Measurements from ENCODE around the gene RIMS1. TPM values are rescaled to one million over a fixed set of nuclear protein-coding genes. Genes with fewer than 3 reads are reported as not detected.

Gene RIMS1
- total and polyA plus RNA-seq, 4 donors = 0.09 to 0.17 TPM; not detected in 2

GRCh38 chr6:71852948-71853347, 33.4 kb upstream of the RIMS1 start:
- Histone ChIP-seq H3K27ac (ENCODE audit: low read depth in 1 of 2, low read length in 2 of 2) (no peak overlapping the region), H3K4me1 (ENCODE audit: control insufficient read depth in 4 of 4, insufficient read depth in 4 of 4, low read length in 3 of 4) (no peaks in the 10 kb centered on the region), H3K27me3 (ENCODE audit: control insufficient read depth in 4 of 4, insufficient read depth in 4 of 4, low read length in 3 of 4) (no peaks in the 10 kb centered on the region), H3K36me3 (ENCODE audit: control insufficient read depth in 4 of 4, insufficient read depth in 3 of 4, low read depth in 1 of 4, low read length in 3 of 4) (no peaks in the 10 kb centered on the region), H3K9ac (ENCODE audit: low read depth in 1 of 2, low read length in 2 of 2) (no peak overlapping the region), H3K4me3 (ENCODE audit: low read depth in 1 of 3, low read length in 3 of 3) (no peak overlapping the region), H3K9me3 (ENCODE audit: control insufficient read depth in 4 of 4, low read length in 3 of 4) (peaks cover 0 to 2% (median 0%) of the 10 kb centered on the region in 4 donors)
- 71% methylated on average over 3 of the region's 3 CpGs for whole genome bisulfite sequencing
- no peak for DNase-seq (ENCODE audit: low spot score)
- TF ChIP-seq TAF1 (conservative IDR thresholded peaks at IDR 0.05) (no peak), FOXA2 (IDR thresholded peaks at IDR 0.05) (no peak), HNF4G (IDR thresholded peaks at IDR 0.05) (no peak), EGR1 (IDR thresholded peaks at IDR 0.05; ENCODE audit: low read depth in 2 of 2) (no peak), SP1 (IDR thresholded peaks at IDR 0.05) (no peak)
- TF ChIP-seq, protein P1, sequence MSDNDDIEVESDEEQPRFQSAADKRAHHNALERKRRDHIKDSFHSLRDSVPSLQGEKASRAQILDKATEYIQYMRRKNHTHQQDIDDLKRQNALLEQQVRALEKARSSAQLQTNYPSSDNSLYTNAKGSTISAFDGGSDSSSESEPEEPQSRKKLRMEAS (IDR thresholded peaks at IDR 0.05) = no peak

- Histone ChIP-seq H3K27ac (ENCODE audit: low read depth in 1 of 2, low read length in 2 of 2) (no peak overlapping the region), H3K4me1 (ENCODE audit: control insufficient read depth in 4 of 4, insufficient read depth in 4 of 4, low read length in 3 of 4) (no peaks in the 10 kb centered on the region), H3K9ac (ENCODE audit: low read depth in 1 of 2, low read length in 2 of 2) (no peak overlapping the region), H3K36me3 (ENCODE audit: control insufficient read depth in 4 of 4, insufficient read depth in 3 of 4, low read depth in 1 of 4, low read length in 3 of 4) (no peaks in the 10 kb centered on the region), H3K4me3 (ENCODE audit: low read depth in 1 of 3, low read length in 3 of 3) (no peak overlapping the region), H3K9me3 (ENCODE audit: control insufficient read depth in 4 of 4, low read length in 3 of 4) (peaks cover 0 to 2% (median 0%) of the 10 kb centered on the region in 4 donors), H3K27me3 (ENCODE audit: control insufficient read depth in 4 of 4, insufficient read depth in 4 of 4, low read length in 3 of 4) (no peaks in the 10 kb centered on the region)
- TF ChIP-seq, protein P2, sequence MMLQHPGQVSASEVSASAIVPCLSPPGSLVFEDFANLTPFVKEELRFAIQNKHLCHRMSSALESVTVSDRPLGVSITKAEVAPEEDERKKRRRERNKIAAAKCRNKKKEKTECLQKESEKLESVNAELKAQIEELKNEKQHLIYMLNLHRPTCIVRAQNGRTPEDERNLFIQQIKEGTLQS (IDR thresholded peaks at IDR 0.05) = no peak
- TF ChIP-seq CTCF (IDR thresholded peaks at IDR 0.05; ENCODE audit: low read depth, low read length, missing input control) = no peak
- TF ChIP-seq ZBTB33 (IDR thresholded peaks at IDR 0.05) = no peak
- TF ChIP-seq FOXA2 (IDR thresholded peaks at IDR 0.05) = no peak
- TF ChIP-seq NR2F2 (IDR thresholded peaks at IDR 0.05) = no peak
- 49% methylated on average over 3 of the region's 3 CpGs for WGBS
- DNase-seq (ENCODE audit: low spot score) = no peak
Observed at GRCh38 chr6:71855406-71855805, 30.9 kb upstream of the RIMS1 start.

DNA sequence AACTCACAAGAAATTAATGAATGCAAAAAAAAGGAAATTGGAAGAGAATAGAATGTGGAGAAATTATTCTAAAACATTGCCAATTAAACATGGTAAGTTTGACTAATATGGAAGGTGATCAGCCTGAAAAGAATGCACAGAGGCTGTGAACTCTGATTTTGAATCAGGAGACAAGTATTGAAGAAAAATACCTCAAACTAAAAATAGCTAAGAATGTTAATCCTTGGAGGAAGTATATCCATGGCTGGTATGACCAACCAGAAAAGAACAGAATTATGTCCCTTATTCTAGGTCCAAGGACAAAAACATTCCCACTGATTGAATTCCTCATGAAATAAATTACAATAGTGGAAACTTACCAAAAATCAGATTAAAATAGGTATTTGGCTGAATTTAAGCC, 7.3 kb upstream of the RIMS1 start:
- no peak overlapping the region for H3K4me3 ChIP-seq (ENCODE audit: low read depth in 1 of 3, low read length in 3 of 3)
- TF ChIP-seq HNF4G (IDR thresholded peaks at IDR 0.05) (no peak), NR2F2 (IDR thresholded peaks at IDR 0.05) (no peak), FOXA2 (IDR thresholded peaks at IDR 0.05) (no peak), ZBTB33 (IDR thresholded peaks at IDR 0.05) (no peak), SP1 (IDR thresholded peaks at IDR 0.05) (no peak), GABPA (IDR thresholded peaks at IDR 0.05 in 1 of 2, conservative IDR thresholded peaks at IDR 0.05 in 1 of 2) (no peak), YY1 (IDR thresholded peaks at IDR 0.05) (no peak), RAD21 (IDR thresholded peaks at IDR 0.05) (no peak), EGR1 (IDR thresholded peaks at IDR 0.05; ENCODE audit: low read depth in 2 of 2) (no peak), HNF4A (conservative IDR thresholded peaks at IDR 0.05) (no peak), JUND (IDR thresholded peaks at IDR 0.05) (no peak), RXRA (IDR thresholded peaks at IDR 0.05) (no peak)
- TF ChIP-seq, protein P3, sequence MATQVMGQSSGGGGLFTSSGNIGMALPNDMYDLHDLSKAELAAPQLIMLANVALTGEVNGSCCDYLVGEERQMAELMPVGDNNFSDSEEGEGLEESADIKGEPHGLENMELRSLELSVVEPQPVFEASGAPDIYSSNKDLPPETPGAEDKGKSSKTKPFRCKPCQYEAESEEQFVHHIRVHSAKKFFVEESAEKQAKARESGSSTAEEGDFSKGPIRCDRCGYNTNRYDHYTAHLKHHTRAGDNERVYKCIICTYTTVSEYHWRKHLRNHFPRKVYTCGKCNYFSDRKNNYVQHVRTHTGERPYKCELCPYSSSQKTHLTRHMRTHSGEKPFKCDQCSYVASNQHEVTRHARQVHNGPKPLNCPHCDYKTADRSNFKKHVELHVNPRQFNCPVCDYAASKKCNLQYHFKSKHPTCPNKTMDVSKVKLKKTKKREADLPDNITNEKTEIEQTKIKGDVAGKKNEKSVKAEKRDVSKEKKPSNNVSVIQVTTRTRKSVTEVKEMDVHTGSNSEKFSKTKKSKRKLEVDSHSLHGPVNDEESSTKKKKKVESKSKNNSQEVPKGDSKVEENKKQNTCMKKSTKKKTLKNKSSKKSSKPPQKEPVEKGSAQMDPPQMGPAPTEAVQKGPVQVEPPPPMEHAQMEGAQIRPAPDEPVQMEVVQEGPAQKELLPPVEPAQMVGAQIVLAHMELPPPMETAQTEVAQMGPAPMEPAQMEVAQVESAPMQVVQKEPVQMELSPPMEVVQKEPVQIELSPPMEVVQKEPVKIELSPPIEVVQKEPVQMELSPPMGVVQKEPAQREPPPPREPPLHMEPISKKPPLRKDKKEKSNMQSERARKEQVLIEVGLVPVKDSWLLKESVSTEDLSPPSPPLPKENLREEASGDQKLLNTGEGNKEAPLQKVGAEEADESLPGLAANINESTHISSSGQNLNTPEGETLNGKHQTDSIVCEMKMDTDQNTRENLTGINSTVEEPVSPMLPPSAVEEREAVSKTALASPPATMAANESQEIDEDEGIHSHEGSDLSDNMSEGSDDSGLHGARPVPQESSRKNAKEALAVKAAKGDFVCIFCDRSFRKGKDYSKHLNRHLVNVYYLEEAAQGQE (IDR thresholded peaks at IDR 0.05) = no peak
- TF ChIP-seq, protein P1 (IDR thresholded peaks at IDR 0.05) = no peak
- TF ChIP-seq, protein P2 (IDR thresholded peaks at IDR 0.05) = no peak

More for the DNA sequence above, 7.3 kb upstream of the RIMS1 start:
- no peaks in the 10 kb centered on the region for H3K9me3 ChIP-seq (ENCODE audit: control insufficient read depth in 4 of 4, low read length in 3 of 4)
- H3K27me3 ChIP-seq (ENCODE audit: control insufficient read depth in 4 of 4, insufficient read depth in 4 of 4, low read length in 3 of 4) = no peaks in the 10 kb centered on the region
- no peaks in the 10 kb centered on the region for H3K36me3 ChIP-seq (ENCODE audit: control insufficient read depth in 4 of 4, insufficient read depth in 3 of 4, low read depth in 1 of 4, low read length in 3 of 4)
- no peak overlapping the region for H3K9ac ChIP-seq (ENCODE audit: low read depth in 1 of 2, low read length in 2 of 2)
- DNase-seq (ENCODE audit: low spot score) = no peak
- no peaks in the 10 kb centered on the region for H3K4me1 ChIP-seq (ENCODE audit: control insufficient read depth in 4 of 4, insufficient read depth in 4 of 4, low read length in 3 of 4)
- H3K27ac ChIP-seq (ENCODE audit: low read depth in 1 of 2, low read length in 2 of 2) = no peak overlapping the region

Measured in liver (tissue), 9 donors.